H1 (cell line): ENCODE results near the gene PRR36. TPM values are rescaled to one million over a fixed set of nuclear protein-coding genes. Genes with fewer than 3 reads are reported as not detected.

Experiments
- CTCF ChIA-PET: fragments of 300-600 bp; sonication (Branson Sonifier 250); formaldehyde crosslinking; loops from one replicate; lab custom pipeline; 2021; ENCODE audit not compliant: partially characterized antibody; lab: Charles Lee
- POLR2A ChIA-PET: fragments of 300-600 bp; sonication (Branson Sonifier 250); formaldehyde crosslinking; loops from one replicate; lab custom pipeline; 2021; ENCODE audit warnings: inconsistent platforms; ENCODE audit not compliant: partially characterized antibody; lab: Charles Lee
- DNase-seq, 2 experiments: peaks; one replicate each; pipeline versions ENCODE4 v3.0.0 to v3.0.0-alpha.2; 2010 to 2022; ENCODE audit warnings: low spot score in 2 of 2, low read depth in 1 of 2, mixed read lengths in 1 of 2
- FAIRE-seq: peaks from 2 replicates; lab custom pipeline; 2011; peaks lifted over from hg19 to GRCh38; lab: Jason Lieb, UNC
- H2AFZ ChIP-seq: 2 replicates; pipeline ENCODE4 v1.8.1; 2012; ENCODE audit warnings: low read length, inconsistent platforms
- H2AK5ac ChIP-seq: 2 replicates; pipeline ENCODE4 v1.6.1; 2013; ENCODE audit warnings: low read depth, low read length
- H2BK120ac ChIP-seq: replicated peaks from 2 replicates; pipeline ENCODE3; 2013; ENCODE audit warnings: low read depth, low read length, inconsistent platforms
- H2BK12ac ChIP-seq: 2 replicates; pipeline ENCODE4 v1.6.1; 2013; ENCODE audit warnings: low read depth, low read length
- H2BK15ac ChIP-seq: 2 replicates; pipeline ENCODE4 v1.6.1; 2013; ENCODE audit warnings: low read length
- H2BK20ac ChIP-seq: 2 replicates; pipeline ENCODE4 v1.6.1; 2013; ENCODE audit warnings: low read length
- H2BK5ac ChIP-seq: 2 replicates; pipeline ENCODE4 v1.6.1; 2013; ENCODE audit warnings: low read depth, low read length
- H3K14ac ChIP-seq: 2 replicates; pipeline ENCODE4 v1.6.1; 2013; ENCODE audit warnings: inconsistent platforms; ENCODE audit not compliant: insufficient read length
- H3K18ac ChIP-seq: 2 replicates; pipeline ENCODE4 v1.6.1; 2013; ENCODE audit warnings: low read length; ENCODE audit errors: extremely low read depth
- H3K23ac ChIP-seq: 2 replicates; pipeline ENCODE4 v1.6.1; 2013; ENCODE audit warnings: inconsistent platforms; ENCODE audit not compliant: insufficient read length
- H3K23me2 ChIP-seq: 2 replicates; pipeline ENCODE4 v1.6.1; 2013; ENCODE audit warnings: low read depth, low read length
- H3K27ac ChIP-seq: 2 replicates; pipeline ENCODE4 v1.6.1; 2011; ENCODE audit warnings: low read depth, low read length, inconsistent platforms
- H3K27me3 ChIP-seq, 4 experiments: replicated peaks in 1 of 4; 1 replicate in 1 of 4; 2 replicates in 3 of 4; pipeline versions ENCODE4 v1.6.1 to v1.8.1; 2011 to 2013; ENCODE audit warnings: low read length in 3 of 4, mild to moderate bottlenecking in 3 of 4, inconsistent platforms in 2 of 4, mixed read lengths in 2 of 4, moderate library complexity in 1 of 4; ENCODE audit not compliant: control insufficient read depth in 3 of 4, insufficient read depth in 3 of 4; ENCODE audit errors: extremely low read depth in 1 of 4
- H3K36me3 ChIP-seq, 4 experiments: 2 replicates each; pipeline versions ENCODE4 v1.6.1 to v1.8.1; 2011 to 2013; ENCODE audit warnings: mild to moderate bottlenecking in 4 of 4, low read length in 3 of 4, moderate library complexity in 2 of 4, control low read depth in 1 of 4, inconsistent platforms in 1 of 4; ENCODE audit not compliant: insufficient read depth in 4 of 4, control insufficient read depth in 2 of 4
- H3K4ac ChIP-seq: replicated peaks from 2 replicates; pipeline ENCODE3; 2013; ENCODE audit warnings: low read length, low read depth, mixed read lengths, inconsistent platforms; ENCODE audit not compliant: insufficient read length
- H3K4me1 ChIP-seq, 4 experiments: replicated peaks in 1 of 4; 1 replicate in 1 of 4; 2 replicates in 3 of 4; pipeline versions ENCODE4 v1.6.1 to v1.8.1; 2011 to 2013; ENCODE audit warnings: low read length in 3 of 4, inconsistent platforms in 2 of 4, mixed read lengths in 1 of 4; ENCODE audit not compliant: insufficient read depth in 4 of 4, control insufficient read depth in 3 of 4
- H3K4me2 ChIP-seq, 2 experiments: 2 replicates each; pipeline versions ENCODE4 v1.6.1 to v1.8.1; 2011 to 2013; ENCODE audit warnings: low read depth in 2 of 2, low read length in 2 of 2, control low read depth in 1 of 2, inconsistent platforms in 1 of 2, mild to moderate bottlenecking in 1 of 2; ENCODE audit not compliant: insufficient read depth in 1 of 2
- H3K4me3 ChIP-seq, 4 experiments: fragments of 200-600, 300-600 bp in 1 of 4; sonication (generic), shearing (Covaris generic), sonication (Bioruptor Twin) in 1 of 4; 2 replicates each; pipeline versions ENCODE4 v1.5.1 to v1.8.1; 2011 to 2016; ENCODE audit warnings: low read length in 4 of 4, low read depth in 3 of 4, control low read depth in 2 of 4, inconsistent platforms in 2 of 4, mild to moderate bottlenecking in 2 of 4, mixed read lengths in 1 of 4, moderate library complexity in 1 of 4; ENCODE audit not compliant: insufficient read depth in 2 of 4; ENCODE audit errors: extremely low read depth in 1 of 4
- H3K56ac ChIP-seq: replicated peaks from 2 replicates; pipeline ENCODE3; 2013; ENCODE audit warnings: low read depth, mild to moderate bottlenecking, mixed read lengths, low read length, inconsistent platforms; ENCODE audit not compliant: insufficient read length
- H3K79me1 ChIP-seq: 2 replicates; pipeline ENCODE4 v1.6.1; 2013; ENCODE audit warnings: low read depth, low read length, control low read depth
- H3K79me2 ChIP-seq, 2 experiments: 2 replicates each; pipeline versions ENCODE4 v1.6.1 to v1.8.1; 2012 to 2013; ENCODE audit warnings: low read length in 2 of 2, mild to moderate bottlenecking in 2 of 2, inconsistent platforms in 1 of 2; ENCODE audit not compliant: insufficient read depth in 2 of 2, control insufficient read depth in 1 of 2
- H3K9ac ChIP-seq, 4 experiments: replicated peaks in 1 of 4; 1 replicate in 1 of 4; 2 replicates in 3 of 4; pipeline versions ENCODE4 v1.6.1 to v1.8.1; 2011 to 2013; ENCODE audit warnings: low read depth in 3 of 4, low read length in 3 of 4, control low read depth in 2 of 4, mild to moderate bottlenecking in 2 of 4, moderate library complexity in 2 of 4, inconsistent platforms in 1 of 4; ENCODE audit errors: extremely low read depth in 1 of 4
- H3K9me3 ChIP-seq, 2 experiments: 2 replicates each; pipeline versions ENCODE4 v1.6.1 to v1.8.1; 2012 to 2013; ENCODE audit warnings: mild to moderate bottlenecking in 2 of 2, moderate library complexity in 2 of 2, control low read depth in 1 of 2, inconsistent platforms in 1 of 2, low read depth in 1 of 2, low read length in 1 of 2, mixed read lengths in 1 of 2; ENCODE audit not compliant: insufficient read depth in 2 of 2
- H4K20me1 ChIP-seq, 2 experiments: replicated peaks in 1 of 2; 2 replicates each; pipeline versions ENCODE3 to v1.8.1; 2011 to 2013; ENCODE audit warnings: inconsistent platforms in 2 of 2, low read length in 2 of 2, mild to moderate bottlenecking in 1 of 2; ENCODE audit not compliant: insufficient read depth in 2 of 2, control insufficient read depth in 1 of 2
- H4K5ac ChIP-seq: 2 replicates; pipeline ENCODE4 v1.6.1; 2013; ENCODE audit warnings: low read length, low read depth, mixed read lengths, inconsistent platforms; ENCODE audit not compliant: insufficient read length
- H4K8ac ChIP-seq: 2 replicates; pipeline ENCODE4 v1.8.0; 2013; ENCODE audit warnings: mild to moderate bottlenecking, moderate library complexity, low read length, inconsistent platforms; ENCODE audit not compliant: insufficient read depth; ENCODE audit errors: extremely low read depth
- H4K91ac ChIP-seq: replicated peaks from 2 replicates; pipeline ENCODE3; 2013; ENCODE audit warnings: low read length, mixed read lengths, inconsistent platforms; ENCODE audit not compliant: insufficient read length
- POU5F1 ChIP-seq: IDR thresholded peaks from 2 replicates; pipeline ENCODE4 v1.6.1; 2011; ENCODE audit warnings: low read depth, mild to moderate bottlenecking, low read length, moderate library complexity
- SIN3A ChIP-seq, 2 experiments: IDR thresholded peaks in 1 of 2; conservative IDR thresholded peaks in 1 of 2; 2 replicates each; pipeline ENCODE4 v1.6.1; 2011 to 2012; ENCODE audit warnings: low read length in 2 of 2, improper control_type of control experiment in 1 of 2, low read depth in 1 of 2, mild to moderate bottlenecking in 1 of 2
- WGBS, 2 experiments: shearing (Covaris generic) in 1 of 2; methylation state at CpG; one replicate each; pipeline versions ENCODE4 v1.1.6 to v1.1.7; 2013 to 2015; ENCODE audit warnings: low lambda C conversion rate in 2 of 2, mixed read lengths in 2 of 2, inconsistent platforms in 1 of 2, low coverage in 1 of 2, missing lambda C conversion rate in 1 of 2; ENCODE audit not compliant: insufficient replicate concordance in 2 of 2, insufficient coverage in 1 of 2, insufficient read length in 1 of 2; ENCODE audit errors: extremely low coverage in 1 of 2, missing lambda C conversion rate in 1 of 2; 5-methylcytosine and 5-hydroxymethylcytosine counted together
- polyA plus RNA-seq, 7 experiments: library from polyadenylated mRNA; depleted of rRNA in 3 of 7; stranded (reverse) in 5 of 7; unstranded in 2 of 7; fragments of >200 nt in 5 of 7; fragments of 200-250 nt in 2 of 7; gene quantifications; 1 replicate in 5 of 7; 2 replicates in 1 of 7; 4 replicates in 1 of 7; pipeline versions ENCODE4 v1.2.1 to v1.2.3, GENCODE V29; 2011 to 2013; ENCODE audit warnings: missing spikeins in 2 of 7, mixed read lengths in 2 of 7
- total RNA-seq: library from RNA; stranded (reverse); fragmentation: NEBNext Ultra II Directional; extraction: Animal tissue kit (Norgen Biotek cat#: 25700); gene quantifications from 2 replicates; pipeline ENCODE4 v1.2.1, GENCODE V29; 2021

Gene PRR36
- total and polyA plus RNA-seq, 2 of the 8 experiments (the other 6 are each of a cell fraction or from before 2014, with no cell fraction given) = 1.6 to 23.9 TPM

- Histone ChIP-seq H3K79me1 (no peaks in the 10 kb centered on the region), H3K4ac (no peak overlapping the region), H3K79me2 (peaks cover 0 to 7% of the 10 kb centered on the region in 2 experiments; a peak in 2 of 4 replicates), H2BK15ac (no peak overlapping the region), H3K27me3 (no peaks in the 10 kb centered on the region; a peak in 1 of 7 replicates), H3K4me1 (no peaks in the 10 kb centered on the region), H2BK5ac (no peak overlapping the region), H4K20me1 (peaks cover 0 to 21% of the 10 kb centered on the region in 2 experiments), H2BK120ac (no peak overlapping the region), H3K4me3 (no peak overlapping the region), H3K23me2 (peaks cover 17% of the 10 kb centered on the region), H4K5ac (no peak overlapping the region), H2BK12ac (no peak overlapping the region), H3K18ac (no peak overlapping the region), H3K23ac (no peak overlapping the region), H3K9me3 (peaks cover 0 to 14% of the 10 kb centered on the region in 2 experiments; a peak in 2 of 4 replicates), H3K36me3 (no peaks in the 10 kb centered on the region; a peak in 1 of 8 replicates), H3K4me2 (no peak overlapping the region), H2AFZ (no peak overlapping the region), H4K8ac (no peak overlapping the region), H2AK5ac (no peak overlapping the region), H3K14ac (no peak overlapping the region), H3K27ac (no peak overlapping the region), H2BK20ac (no peak overlapping the region), H4K91ac (no peak overlapping the region), H3K56ac (no peak overlapping the region), H3K9ac (no peak overlapping the region)
- WGBS, 2 experiments = 81% methylated on average over 20 of the region's 20 CpGs; no CpG with 5 or more reads in 1 of the 2 experiments
- FAIRE-seq (no peak), DNase-seq (no peak)
- POLR2A ChIA-PET = interaction anchor here (0.6 to 1.2 kb wide), 2 partner anchors 11 to 46 kb away, joined by 3 read pairs; no protein-coding TSS in a partner anchor
- CTCF ChIA-PET = interaction anchor here (1.3 to 1.5 kb wide), 3 partner anchors 12 to 13 kb away, joined by 3 read pairs; no protein-coding TSS in a partner anchor
- no peak for TF ChIP-seq POU5F1
- no peak for TF ChIP-seq SIN3A (conservative IDR thresholded peaks at IDR 0.05 in 1 of 2, IDR thresholded peaks at IDR 0.05 in 1 of 2; ENCODE audit: low read depth in 1 of 2, low read length in 2 of 2)
Observed at GRCh38 chr19:7845390-7846154, 28.6 kb downstream of the PRR36 start.
